Caco-2 (cell line): ENCODE measurements around the gene BTD. TPM values are rescaled to one million over a fixed set of nuclear protein-coding genes. Genes with fewer than 3 reads are reported as not detected.

Experiments
- BruUV-seq: library from RNA; stranded (reverse); fragments of 400-500 nt; replicated peaks from 2 replicates; lab custom pipeline; 2021; lab: Mats Ljungman, UMichigan
- CTCF ChIA-PET: fragments of 300-600 bp; sonication (Branson Sonifier 250); formaldehyde crosslinking; loops from one replicate; lab custom pipeline; 2022; ENCODE audit warnings: antibody characterized with exemption; lab: Charles Lee
- POLR2A ChIA-PET: fragments of 300-600 bp; sonication (Branson Sonifier 250); formaldehyde crosslinking; loops from one replicate; lab custom pipeline; 2022; ENCODE audit warnings: antibody characterized with exemption; lab: Charles Lee
- DNase-seq, 2 experiments: peaks; one replicate each; pipeline versions ENCODE4 v3.0.0 to v3.0.0-alpha.2; 2020 to 2022
- H3K27me3 ChIP-seq: replicated peaks from 2 replicates; pipeline ENCODE4 v1.6.0; 2011; ENCODE audit warnings: low read length; ENCODE audit not compliant: control insufficient read depth, insufficient read depth
- H3K36me3 ChIP-seq: 2 replicates; pipeline ENCODE4 v1.5.1; 2011; ENCODE audit warnings: low read length; ENCODE audit not compliant: control insufficient read depth, insufficient read depth
- H3K4me1 ChIP-seq: fragments of 250-450 bp; sonication (Bioruptor Pico); 2 replicates; pipeline ENCODE4 v1.5.1; 2020; ENCODE audit warnings: mild to moderate bottlenecking
- H3K4me3 ChIP-seq: 2 replicates; pipeline ENCODE4 v1.5.1; 2011; ENCODE audit warnings: low read depth, mild to moderate bottlenecking, control low read depth, low read length
- H3K9me3 ChIP-seq: fragments of 250-450 bp; sonication (Bioruptor Pico); 2 replicates; pipeline ENCODE4 v1.5.1; 2020; ENCODE audit warnings: mild to moderate bottlenecking, moderate library complexity
- H3K27ac Mint-ChIP-seq: one replicate; pipeline ENCODE4 v1.8.0; 2022; ENCODE audit warnings: mixed read lengths; ENCODE audit not compliant: unreplicated experiment
- H3K27me3 Mint-ChIP-seq: one replicate; pipeline ENCODE4 v1.8.0; 2022; ENCODE audit warnings: mixed read lengths; ENCODE audit not compliant: insufficient read depth, unreplicated experiment
- H3K36me3 Mint-ChIP-seq: one replicate; pipeline ENCODE4 v1.8.0; 2022; ENCODE audit warnings: mild to moderate bottlenecking, mixed read lengths; ENCODE audit not compliant: insufficient read depth, unreplicated experiment
- H3K4me1 Mint-ChIP-seq: one replicate; pipeline ENCODE4 v1.8.0; 2022; ENCODE audit warnings: low read depth, mixed read lengths; ENCODE audit not compliant: unreplicated experiment
- H3K4me3 Mint-ChIP-seq: one replicate; pipeline ENCODE4 v1.8.0; 2022; ENCODE audit warnings: mild to moderate bottlenecking, moderate library complexity, mixed read lengths; ENCODE audit not compliant: unreplicated experiment
- H3K9me3 Mint-ChIP-seq: one replicate; pipeline ENCODE4 v1.8.0; 2022; ENCODE audit warnings: mixed read lengths; ENCODE audit not compliant: unreplicated experiment
- CTCF ChIP-seq, 2 experiments: fragments of 200-600 bp in 1 of 2; IDR thresholded peaks; 1 replicate in 1 of 2; 2 replicates in 1 of 2; pipeline versions ENCODE4 v1.5.1 to v1.8.0; 2011 to 2022; ENCODE audit warnings: antibody characterized with exemption in 1 of 2, control low read depth in 1 of 2, inconsistent platforms in 1 of 2, low read depth in 1 of 2, low read length in 1 of 2, mild to moderate bottlenecking in 1 of 2, moderate library complexity in 1 of 2; ENCODE audit not compliant: insufficient read depth in 1 of 2, severe bottlenecking in 1 of 2, unreplicated experiment in 1 of 2
- intact Hi-C: fragments of 100-400 bp; cut with micrococcal nuclease; formaldehyde crosslinking; loops from one replicate; pipeline ENCODE4 v1.10.0; 2022; ENCODE audit not compliant: unreplicated experiment
- total RNA-seq: library from RNA; stranded (reverse); gene quantifications from 2 replicates; pipeline ENCODE4 v1.2.3, GENCODE V29; 2022

BTD gene
- total RNA-seq, 1 experiment from 2014 or later: 11.8 TPM

DNA sequence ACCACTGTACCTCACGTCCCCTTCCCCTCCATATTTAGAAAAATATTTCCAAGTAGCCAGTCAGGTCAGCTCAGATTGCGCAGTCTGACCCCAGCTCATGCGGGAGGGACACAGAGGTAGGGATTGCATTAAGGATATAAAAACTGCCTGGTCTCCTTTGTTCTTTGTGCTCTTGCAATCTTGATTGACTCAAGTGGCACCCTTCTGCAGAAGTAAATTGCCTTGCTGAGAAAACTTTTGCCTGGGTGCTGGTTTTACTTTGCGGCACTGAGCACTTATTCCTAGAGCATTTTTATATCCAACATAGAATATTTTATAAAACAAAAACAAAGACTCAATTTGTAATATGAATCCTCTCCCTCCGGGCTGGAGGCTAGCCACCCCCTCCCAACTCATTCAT is 54.8 kb downstream of the BTD start:
- Histone ChIP-seq H3K27me3 (no peaks in the 10 kb centered on the region), H3K36me3 (no peaks in the 10 kb centered on the region), H3K9me3 (peaks cover 8% of the 10 kb centered on the region), H3K4me1 (no peaks in the 10 kb centered on the region), H3K4me3 (no peak overlapping the region)
- no TSS peak for BruUV-seq
- no peak for DNase-seq
- H3K36me3 Mint-ChIP-seq: no peaks in the 10 kb centered on the region
- ChIA-PET CTCF (no interaction called here), POLR2A (no interaction called here)
- no peak for TF ChIP-seq CTCF (IDR thresholded peaks at IDR 0.05; ENCODE audit: insufficient read depth in 1 of 2, low read depth in 1 of 2, low read length in 1 of 2, severe bottlenecking in 1 of 2, unreplicated experiment in 1 of 2)
- H3K27ac Mint-ChIP-seq: no peak overlapping the region
- H3K4me3 Mint-ChIP-seq: no peak overlapping the region
- peaks cover 18% of the 10 kb centered on the region for H3K9me3 Mint-ChIP-seq
- intact Hi-C loops: no loop called here
- no peaks in the 10 kb centered on the region for H3K4me1 Mint-ChIP-seq
- H3K27me3 Mint-ChIP-seq: no peaks in the 10 kb centered on the region

DNA sequence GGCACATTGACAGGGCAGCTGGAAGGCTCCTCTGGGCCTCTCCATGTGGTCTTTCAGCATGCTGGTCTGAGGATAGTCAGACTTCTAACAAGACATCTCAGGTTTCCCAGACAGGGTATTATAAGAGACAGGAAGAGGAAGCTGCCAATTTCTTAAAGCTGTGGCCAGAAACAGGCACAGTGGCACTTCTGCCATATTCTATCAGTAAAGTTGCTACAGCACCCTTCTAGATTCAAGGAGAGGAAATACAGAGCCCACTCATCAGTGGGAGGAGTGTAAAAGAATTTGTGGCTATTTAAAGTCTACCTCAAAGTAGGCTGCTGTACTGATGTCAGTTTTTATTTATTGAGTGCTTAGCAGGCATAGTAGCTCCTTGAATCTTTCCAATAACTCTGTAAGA is 55.5 kb downstream of the BTD start:
- no peak for DNase-seq
- H3K27me3 ChIP-seq: no peaks in the 10 kb centered on the region
- H3K4me3 ChIP-seq: no peak overlapping the region
- H3K36me3 ChIP-seq: no peaks in the 10 kb centered on the region
- Mint-ChIP-seq H3K27ac (no peak overlapping the region), H3K27me3 (no peaks in the 10 kb centered on the region), H3K4me3 (no peak overlapping the region), H3K36me3 (no peaks in the 10 kb centered on the region), H3K9me3 (peaks cover 18% of the 10 kb centered on the region), H3K4me1 (no peaks in the 10 kb centered on the region)
- ChIA-PET CTCF (no interaction called here), POLR2A (no interaction called here)
- intact Hi-C loops: no loop called here
- H3K9me3 ChIP-seq: peaks cover 8% of the 10 kb centered on the region
- TF ChIP-seq CTCF (IDR thresholded peaks at IDR 0.05; ENCODE audit: insufficient read depth in 1 of 2, low read depth in 1 of 2, low read length in 1 of 2, severe bottlenecking in 1 of 2, unreplicated experiment in 1 of 2): no peak
- no TSS peak for BruUV-seq
- no peaks in the 10 kb centered on the region for H3K4me1 ChIP-seq

DNA sequence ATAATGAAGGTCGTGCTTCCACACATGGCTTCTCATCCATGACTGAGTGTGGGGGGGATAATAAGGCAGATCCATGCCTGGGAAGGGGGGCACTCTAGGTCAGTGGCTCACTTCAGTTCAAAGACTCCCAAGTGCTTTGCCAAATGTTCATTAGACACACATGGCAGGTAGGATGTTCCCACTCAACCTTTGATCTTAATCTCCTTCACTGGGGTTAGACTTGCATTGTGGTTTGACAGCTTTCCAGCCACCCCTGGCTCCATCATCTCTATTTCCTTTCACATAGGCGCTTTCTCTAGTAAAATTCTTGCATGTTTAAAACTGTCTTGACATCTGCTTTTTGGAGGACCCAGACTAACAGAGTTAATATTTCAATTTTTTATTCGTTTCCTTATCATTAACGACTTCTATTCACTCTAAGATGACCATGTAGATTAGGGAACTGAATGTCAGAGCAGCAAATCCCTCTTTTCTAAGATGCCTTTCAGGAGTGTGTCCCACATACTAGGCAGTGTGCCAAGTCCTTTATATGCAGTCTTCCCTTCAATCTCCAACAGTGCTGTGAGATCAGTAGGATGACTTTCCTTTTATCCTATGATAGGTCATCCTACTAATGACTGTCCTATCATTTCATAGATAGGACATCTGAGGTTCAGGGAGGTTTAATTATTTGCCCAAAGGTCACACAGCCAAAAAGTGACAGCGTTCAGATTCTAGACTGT is 57.9 kb downstream of the BTD start:
- Mint-ChIP-seq H3K27me3 (no peaks in the 10 kb centered on the region), H3K4me3 (no peak overlapping the region), H3K9me3 (peaks cover 18% of the 10 kb centered on the region), H3K27ac (no peak overlapping the region), H3K4me1 (no peaks in the 10 kb centered on the region), H3K36me3 (peaks cover 8% of the 10 kb centered on the region)
- Histone ChIP-seq H3K4me1 (no peaks in the 10 kb centered on the region), H3K9me3 (peaks cover 8% of the 10 kb centered on the region), H3K36me3 (no peaks in the 10 kb centered on the region), H3K4me3 (no peak overlapping the region), H3K27me3 (no peaks in the 10 kb centered on the region)
- BruUV-seq: no TSS peak
- CTCF ChIA-PET: no interaction called here
- TF ChIP-seq CTCF (IDR thresholded peaks at IDR 0.05; ENCODE audit: insufficient read depth in 1 of 2, low read depth in 1 of 2, low read length in 1 of 2, severe bottlenecking in 1 of 2, unreplicated experiment in 1 of 2): no peak
- POLR2A ChIA-PET: no interaction called here
- intact Hi-C loops: no loop called here
- DNase-seq: no peak
